Kidney (tissue), 14 donors: ENCODE measurements around the gene FBXL19. TPM values are rescaled to one million over a fixed set of nuclear protein-coding genes. Genes with fewer than 3 reads are reported as not detected.

Source experiments
- DNase-seq, 5 donors: peaks; one replicate each; pipeline ENCODE4 v3.0.0-alpha.2; 2013 to 2020
- FAIRE-seq: peaks from 2 replicates; lab custom pipeline; 2012; peaks lifted over from hg19 to GRCh38; lab: Jason Lieb, UNC
- H3K27ac ChIP-seq, 2 donors: one replicate each; pipeline ENCODE4 v1.7.0; 2013; ENCODE audit warnings: low read depth in 2 of 2, low read length in 2 of 2, inconsistent platforms in 1 of 2
- H3K27me3 ChIP-seq: one replicate; pipeline ENCODE4 v1.7.1; 2013; ENCODE audit warnings: low read length, inconsistent platforms; ENCODE audit not compliant: control insufficient read depth, insufficient read depth
- H3K36me3 ChIP-seq, 3 donors: one replicate each; pipeline versions ENCODE4 v1.7.0 to v1.7.1; 2013; ENCODE audit warnings: low read length in 3 of 3, control low read depth in 1 of 3, inconsistent platforms in 1 of 3; ENCODE audit not compliant: insufficient read depth in 3 of 3, control insufficient read depth in 2 of 3
- H3K4me1 ChIP-seq, 3 donors: one replicate each; pipeline versions ENCODE4 v1.7.0 to v1.7.1; 2013; ENCODE audit warnings: low read length in 3 of 3, inconsistent platforms in 1 of 3, low read depth in 1 of 3; ENCODE audit not compliant: control insufficient read depth in 2 of 3, insufficient read depth in 2 of 3
- H3K4me3 ChIP-seq, 3 donors: one replicate each; pipeline versions ENCODE4 v1.7.0 to v1.8.1; 2013; ENCODE audit warnings: low read length in 3 of 3, control low read depth in 1 of 3, inconsistent platforms in 1 of 3
- H3K9ac ChIP-seq, 3 donors: one replicate each; pipeline versions ENCODE4 v1.7.0 to v1.7.1; 2013; ENCODE audit warnings: low read length in 3 of 3, control low read depth in 1 of 3, inconsistent platforms in 1 of 3
- H3K9me3 ChIP-seq, 3 donors: one replicate each; pipeline versions ENCODE4 v1.7.0 to v1.7.1; 2013; ENCODE audit warnings: low read length in 3 of 3, control low read depth in 1 of 3, inconsistent platforms in 1 of 3; ENCODE audit not compliant: control insufficient read depth in 2 of 3, insufficient read depth in 1 of 3
- CTCF ChIP-seq: IDR thresholded peaks from 3 replicates; pipeline ENCODE4 v1.5.1; 2012; ENCODE audit warnings: mild to moderate bottlenecking, moderate library complexity, borderline replicate concordance; ENCODE audit not compliant: insufficient read depth; ENCODE audit errors: extremely low read depth
- intact Hi-C: fragments of 100-400 bp; cut with DNase I; formaldehyde crosslinking; loops from one replicate; pipeline ENCODE4 v1.11.1; 2022
- polyA plus RNA-seq: library from polyadenylated mRNA; stranded (reverse); fragments of 350-450 nt; fragmentation: Illumina TruSeq; extraction: RNeasy Lipid Tissue Mini Kit (QIAGEN cat#74804); gene quantifications from one replicate; pipeline ENCODE4 v1.2.3, GENCODE V29; 2014; ENCODE audit warnings: low read depth, low replicate concordance; ENCODE audit not compliant: insufficient read depth
- total RNA-seq: library from RNA; stranded (reverse); fragmentation: NEBNext Ultra II Directional; extraction: Animal tissue kit (Norgen Biotek cat#: 25700); gene quantifications from one replicate; pipeline ENCODE4 v1.2.1, GENCODE V29; 2021
- donor health status: control.
- donor health status: control.
- donor health status: control.
- donor health status: control.
- donor health status: control.
- donor health status: DM: yes; HTN: yes; CAD: no.
- donor health status: Normal renal cell carcinoma (clear cell type).

Gene FBXL19
- total and polyA plus RNA-seq, 2 donors from 2014 or later: 7.4 to 18.9 TPM

GRCh38 chr16:30910427-30911029 lies 12.8 kb upstream of the FBXL19 start:
- intact Hi-C loops: no loop called here
- TF ChIP-seq CTCF: no peak
- FAIRE-seq (no peak), DNase-seq (no peak)
- Histone ChIP-seq H3K4me3 (no peak overlapping the region), H3K9me3 (no peaks in the 10 kb centered on the region), H3K27ac (no peak overlapping the region), H3K36me3 (no peaks in the 10 kb centered on the region), H3K9ac (no peak overlapping the region), H3K27me3 (no peaks in the 10 kb centered on the region), H3K4me1 (no peaks in the 10 kb centered on the region)

GRCh38 chr16:30912794-30913412 lies 10.5 kb upstream of the FBXL19 start:
- Histone ChIP-seq H3K9ac (no peak overlapping the region), H3K27me3 (no peaks in the 10 kb centered on the region), H3K36me3 (no peaks in the 10 kb centered on the region), H3K4me1 (no peaks in the 10 kb centered on the region), H3K27ac (no peak overlapping the region), H3K9me3 (no peaks in the 10 kb centered on the region), H3K4me3 (no peak overlapping the region)
- intact Hi-C loops: no loop called here
- no peak for FAIRE-seq
- no peak for TF ChIP-seq CTCF
- DNase-seq: no peak

GRCh38 chr16:30914830-30915229 lies 8.5 kb upstream of the FBXL19 start:
- Histone ChIP-seq H3K27ac (no peak overlapping the region), H3K27me3 (no peaks in the 10 kb centered on the region), H3K4me3 (no peak overlapping the region), H3K36me3 (no peaks in the 10 kb centered on the region), H3K4me1 (no peaks in the 10 kb centered on the region), H3K9ac (no peak overlapping the region), H3K9me3 (no peaks in the 10 kb centered on the region)
- intact Hi-C loops: no loop called here
- TF ChIP-seq CTCF: no peak
- DNase-seq (peak in 1 of 5 donors; percentile 38), FAIRE-seq (no peak)
